ENCODE data around the gene ARID1B. TPM values are rescaled to one million over a fixed set of nuclear protein-coding genes. Genes with fewer than 3 reads are reported as not detected.
"Not testable (repeated sequence)": the region's sequence is repeated elsewhere in the genome, so short reads cannot be mapped to it uniquely, and the experiment has no call there.

The ARID1B gene
- total and polyA plus RNA-seq, 7 donors = 8.4 to 115 (median 69.6) TPM

- no peak for DNase-seq
- Histone ChIP-seq H3K27ac (no peak overlapping the region), H3K4me1 (peaks cover 0 to 53% (median 22%) of the 10 kb centered on the region in 4 donors), H3K27me3 (no peaks in the 10 kb centered on the region), H3K9me3 (no peaks in the 10 kb centered on the region), H3K4me3 (no peak overlapping the region), H3K36me3 (no peaks in the 10 kb centered on the region)
- 91 to 92% methylated on average over 6 of the region's 6 CpGs for WGBS, 2 donors
- intact Hi-C loops (cut with DNase I) = no loop called here
- TF ChIP-seq CTCF (IDR thresholded peaks at IDR 0.05) (no peak), POLR2AphosphoS5 (IDR thresholded peaks at IDR 0.05) (no peak), EP300 (IDR thresholded peaks at IDR 0.05) (no peak), POLR2A (IDR thresholded peaks at IDR 0.05) (no peak)
Measured at GRCh38 chr6:156943166-156943565, 166.0 kb downstream of the ARID1B start.

GRCh38 chr6:156943816-156944215 lies 166.6 kb downstream of the ARID1B start:
- TF ChIP-seq POLR2AphosphoS5 (IDR thresholded peaks at IDR 0.05) (no peak), CTCF (IDR thresholded peaks at IDR 0.05) (no peak), POLR2A (IDR thresholded peaks at IDR 0.05) (no peak), EP300 (IDR thresholded peaks at IDR 0.05) (no peak)
- no peaks in the 10 kb centered on the region for H3K9me3 ChIP-seq
- intact Hi-C loops (cut with DNase I) = no loop called here
- DNase-seq = no peak
- H3K36me3 ChIP-seq = no peaks in the 10 kb centered on the region
- no peak overlapping the region for H3K4me3 ChIP-seq
- peaks cover 0 to 53% (median 23%) of the 10 kb centered on the region in 4 donors for H3K4me1 ChIP-seq
- WGBS, 2 donors = 92 to 95% methylated on average over 4 of the region's 4 CpGs
- H3K27ac ChIP-seq = no peak overlapping the region
- no peaks in the 10 kb centered on the region for H3K27me3 ChIP-seq

GRCh38 chr6:156944412-156944811 lies 167.2 kb downstream of the ARID1B start:
- no peaks in the 10 kb centered on the region for H3K9me3 ChIP-seq
- 95 to 96% methylated on average over 6 of the region's 6 CpGs for WGBS, 2 donors
- no peak for TF ChIP-seq EP300 (IDR thresholded peaks at IDR 0.05)
- no peak for TF ChIP-seq CTCF (IDR thresholded peaks at IDR 0.05)
- TF ChIP-seq POLR2A (IDR thresholded peaks at IDR 0.05) = no peak
- no peak for TF ChIP-seq POLR2AphosphoS5 (IDR thresholded peaks at IDR 0.05)
- no peaks in the 10 kb centered on the region for H3K36me3 ChIP-seq
- no peaks in the 10 kb centered on the region for H3K27me3 ChIP-seq
- peaks cover 0 to 58% (median 27%) of the 10 kb centered on the region in 4 donors for H3K4me1 ChIP-seq
- no peak for DNase-seq
- intact Hi-C loops (cut with DNase I) = no loop called here
- no peak overlapping the region for H3K4me3 ChIP-seq
- H3K27ac ChIP-seq = no peak overlapping the region

- H3K4me1 ChIP-seq = peaks cover 0 to 51% (median 31%) of the 10 kb centered on the region in 4 donors
- H3K9me3 ChIP-seq; H3K36me3 ChIP-seq; intact Hi-C loops (cut with DNase I); H3K4me3 ChIP-seq; H3K27ac ChIP-seq; DNase-seq; H3K27me3 ChIP-seq: not testable (repeated sequence)
- WGBS, 2 donors = 96% methylated on average over 6 of the region's 6 CpGs
Measured at GRCh38 chr6:156945789-156946172, 168.6 kb downstream of the ARID1B start.

- no peaks in the 10 kb centered on the region for H3K9me3 ChIP-seq
- peaks cover 0 to 48% (median 29%) of the 10 kb centered on the region in 4 donors for H3K4me1 ChIP-seq
- TF ChIP-seq EP300 (IDR thresholded peaks at IDR 0.05) (no peak), POLR2AphosphoS5 (IDR thresholded peaks at IDR 0.05) (no peak), POLR2A (IDR thresholded peaks at IDR 0.05) (no peak), CTCF (IDR thresholded peaks at IDR 0.05) (no peak)
- DNase-seq = no peak
- intact Hi-C loops (cut with DNase I) = no loop called here
- no peak overlapping the region for H3K27ac ChIP-seq
- no peaks in the 10 kb centered on the region for H3K36me3 ChIP-seq
- 80 to 85% methylated on average over 7 of the region's 7 CpGs for WGBS, 2 donors
- no peak overlapping the region for H3K4me3 ChIP-seq
- H3K27me3 ChIP-seq = no peaks in the 10 kb centered on the region
Measured at GRCh38 chr6:156946370-156946936, 169.3 kb downstream of the ARID1B start.
